Ovary (tissue), 9 donors: ENCODE data around the gene P2RY6. TPM values are rescaled to one million over a fixed set of nuclear protein-coding genes. Genes with fewer than 3 reads are reported as not detected.

Source experiments
- DNase-seq, 5 donors: peaks; one replicate each; pipeline ENCODE4 v3.0.0-alpha.2; 2019 to 2020
- H3K27ac ChIP-seq, 2 donors: fragments of 200-600 bp; one replicate each; pipeline versions ENCODE4 v1.5.1 to v1.8.0; 2019 to 2022
- H3K27me3 ChIP-seq: fragments of 200-600 bp; one replicate; pipeline ENCODE4 v1.8.0; 2022
- H3K36me3 ChIP-seq: fragments of 200-600 bp; sonication (generic); one replicate; pipeline ENCODE4 v1.5.1; 2019
- H3K4me1 ChIP-seq: one replicate; pipeline ENCODE4 v1.8.1; 2013; ENCODE audit warnings: mild to moderate bottlenecking, moderate library complexity; ENCODE audit not compliant: insufficient read depth
- H3K4me3 ChIP-seq: fragments of 200-600 bp; sonication (generic); one replicate; pipeline ENCODE4 v1.5.1; 2017
- H3K9me3 ChIP-seq, 2 donors: fragments of 200-600 bp in 1 of 2; sonication (generic) in 1 of 2; one replicate each; pipeline versions ENCODE4 v1.5.1 to v1.8.1; 2013 to 2019; ENCODE audit warnings: mild to moderate bottlenecking in 1 of 2, moderate library complexity in 1 of 2
- CTCF ChIP-seq, 3 donors: fragments of 450-650 bp in 2 of 3; fragments of 200-600 bp in 1 of 3; IDR thresholded peaks; one replicate each; pipeline versions ENCODE4 v1.5.1 to v1.8.0; 2016 to 2022; ENCODE audit warnings: antibody characterized with exemption in 3 of 3, mild to moderate bottlenecking in 1 of 3
- EP300 ChIP-seq: sonication (generic); formaldehyde crosslinking; IDR thresholded peaks from one replicate; pipeline ENCODE4 v1.6.1; 2017; ENCODE audit warnings: antibody characterized with exemption
- POLR2A ChIP-seq: fragments of 450-650 bp; IDR thresholded peaks from one replicate; pipeline ENCODE4 v1.6.1; 2017; ENCODE audit warnings: antibody characterized with exemption, mild to moderate bottlenecking, moderate library complexity
- WGBS, 3 donors: extraction: QIAGEN DNeasy Blood & Tissue Kit in 1 of 3; methylation state at CpG; one replicate each; pipeline versions ENCODE4 v1.1.5 to v1.1.7; 2013 to 2017; 5-methylcytosine and 5-hydroxymethylcytosine counted together
- intact Hi-C, 4 donors: fragments of 100-400 bp; cut with DNase I; formaldehyde crosslinking; loops; one replicate each; pipeline versions ENCODE4 v1.11.0 to v1.15.1; 2022 to 2023
- polyA plus RNA-seq, 2 donors: library from polyadenylated mRNA; stranded (reverse); fragments of 200-250 nt in 1 of 2; fragments of 350-450 nt in 1 of 2; fragmentation: Illumina TruSeq in 1 of 2; extraction: RNeasy Lipid Tissue Mini Kit (QIAGEN cat#74804) in 1 of 2; gene quantifications; one replicate each; pipeline ENCODE4 v1.2.3, GENCODE V29; 2013 to 2014
- total RNA-seq, 7 donors: library from RNA; depleted of rRNA in 2 of 7; stranded (reverse); fragments of >200 nt in 2 of 7; fragmentation: NEBNext Ultra II Directional in 3 of 7; extraction: Animal tissue kit (Norgen Biotek cat#: 25700) in 3 of 7; gene quantifications; one replicate each; pipeline versions ENCODE4 v1.1.0 to v1.2.4, GENCODE V29; 2016 to 2023
- donor health status: DM: no; HTN: no; CAD: no; lungs with moderate emphysema.
- donor health status: DM: no; HTN: no; CAD: no.
- donor health status: Bipolar disorder and iron deficiency.
- donor health status: DM: yes; HTN: yes; CAD: no.
- donor health status: DM: no; HTN: no; CAD: no.
- donor health status: DM: yes; HTN: yes; CAD: no.

P2RY6 gene
- total and polyA plus RNA-seq, 9 donors: 0.23 to 1.4 (median 0.66) TPM; not detected in 1

GRCh38 chr11:73295241-73295995 lies 23.3 kb downstream of the P2RY6 start:
- Histone ChIP-seq H3K36me3 (no peaks in the 10 kb centered on the region), H3K27ac (no peak overlapping the region), H3K9me3 (no peaks in the 10 kb centered on the region), H3K27me3 (no peaks in the 10 kb centered on the region), H3K4me1 (no peaks in the 10 kb centered on the region), H3K4me3 (no peak overlapping the region)
- DNase-seq: peak; percentile 38 to 74 (median 68)
- WGBS, 3 donors: 41 to 45% (median 44%) methylated on average over 12 of the region's 12 CpGs
- TF ChIP-seq CTCF (IDR thresholded peaks at IDR 0.05): peak; percentile 33 to 56 (median 50)
- no peak for TF ChIP-seq POLR2A
- no peak for TF ChIP-seq EP300
- intact Hi-C loops: loop anchor here in 3 of 4 donors (5.0 to 10.0 kb wide), 3 partner anchors 42 to 99 kb away; no protein-coding TSS in a partner anchor

- no peak for TF ChIP-seq POLR2A
- no peak for TF ChIP-seq CTCF (IDR thresholded peaks at IDR 0.05)
- no peak for TF ChIP-seq EP300
These were observed 23.8 kb downstream of the P2RY6 start for GRCh38 chr11:73295996-73296318.

GRCh38 chr11:73296501-73297230 lies 24.5 kb downstream of the P2RY6 start:
- no peaks in the 10 kb centered on the region for H3K4me1 ChIP-seq
- peak in 2 of 5 donors; percentile 16 to 35 for DNase-seq
- intact Hi-C loops: loop anchor here in 3 of 4 donors (5.0 to 10.0 kb wide), 3 partner anchors 41 to 98 kb away; no protein-coding TSS in a partner anchor
- H3K9me3 ChIP-seq: no peaks in the 10 kb centered on the region
- no peak overlapping the region for H3K27ac ChIP-seq
- TF ChIP-seq CTCF (IDR thresholded peaks at IDR 0.05) (no peak), EP300 (no peak)
- no peak overlapping the region for H3K4me3 ChIP-seq
- WGBS, 3 donors: 91 to 94% (median 94%) methylated on average over 34 to 35 of the region's 35 CpGs
- no peaks in the 10 kb centered on the region for H3K36me3 ChIP-seq
- H3K27me3 ChIP-seq: no peaks in the 10 kb centered on the region

More at GRCh38 chr11:73295996-73296318, 23.8 kb downstream of the P2RY6 start:
- DNase-seq: no peak
- intact Hi-C loops: loop anchor here in 3 of 4 donors (5.0 to 10.0 kb wide), 3 partner anchors 41 to 99 kb away; no protein-coding TSS in a partner anchor
- no peaks in the 10 kb centered on the region for H3K36me3 ChIP-seq
- no peak overlapping the region for H3K27ac ChIP-seq
- WGBS, 3 donors: 56 to 70% (median 65%) methylated on average over 3 of the region's 3 CpGs
- H3K27me3 ChIP-seq: no peaks in the 10 kb centered on the region
- no peaks in the 10 kb centered on the region for H3K4me1 ChIP-seq
- no peaks in the 10 kb centered on the region for H3K9me3 ChIP-seq
- H3K4me3 ChIP-seq: no peak overlapping the region

GRCh38 chr11:73297231-73297590 lies 25.1 kb downstream of the P2RY6 start:
- intact Hi-C loops: loop anchor here in 3 of 4 donors (5.0 to 10.0 kb wide), 3 partner anchors 40 to 98 kb away; no protein-coding TSS in a partner anchor
- H3K4me3 ChIP-seq: no peak overlapping the region
- no peaks in the 10 kb centered on the region for H3K9me3 ChIP-seq
- H3K27me3 ChIP-seq: no peaks in the 10 kb centered on the region
- no peak for TF ChIP-seq POLR2A
- no peak overlapping the region for H3K27ac ChIP-seq
- no peaks in the 10 kb centered on the region for H3K4me1 ChIP-seq
- DNase-seq: peak in 1 of 5 donors; percentile 20
- no peaks in the 10 kb centered on the region for H3K36me3 ChIP-seq
- 90 to 93% (median 92%) methylated on average over 18 of the region's 18 CpGs for WGBS, 3 donors
